GM18517 (cell line): ENCODE results near the gene IL17REL.

Experiments
- ATAC-seq: cut with Tn5 transposase; IDR thresholded peaks from one replicate; pipeline ENCODE4 v1.9.1; 2021; ENCODE audit warnings: mild to moderate bottlenecking, moderate library complexity; ENCODE audit not compliant: unreplicated experiment

The IL17REL gene

DNA sequence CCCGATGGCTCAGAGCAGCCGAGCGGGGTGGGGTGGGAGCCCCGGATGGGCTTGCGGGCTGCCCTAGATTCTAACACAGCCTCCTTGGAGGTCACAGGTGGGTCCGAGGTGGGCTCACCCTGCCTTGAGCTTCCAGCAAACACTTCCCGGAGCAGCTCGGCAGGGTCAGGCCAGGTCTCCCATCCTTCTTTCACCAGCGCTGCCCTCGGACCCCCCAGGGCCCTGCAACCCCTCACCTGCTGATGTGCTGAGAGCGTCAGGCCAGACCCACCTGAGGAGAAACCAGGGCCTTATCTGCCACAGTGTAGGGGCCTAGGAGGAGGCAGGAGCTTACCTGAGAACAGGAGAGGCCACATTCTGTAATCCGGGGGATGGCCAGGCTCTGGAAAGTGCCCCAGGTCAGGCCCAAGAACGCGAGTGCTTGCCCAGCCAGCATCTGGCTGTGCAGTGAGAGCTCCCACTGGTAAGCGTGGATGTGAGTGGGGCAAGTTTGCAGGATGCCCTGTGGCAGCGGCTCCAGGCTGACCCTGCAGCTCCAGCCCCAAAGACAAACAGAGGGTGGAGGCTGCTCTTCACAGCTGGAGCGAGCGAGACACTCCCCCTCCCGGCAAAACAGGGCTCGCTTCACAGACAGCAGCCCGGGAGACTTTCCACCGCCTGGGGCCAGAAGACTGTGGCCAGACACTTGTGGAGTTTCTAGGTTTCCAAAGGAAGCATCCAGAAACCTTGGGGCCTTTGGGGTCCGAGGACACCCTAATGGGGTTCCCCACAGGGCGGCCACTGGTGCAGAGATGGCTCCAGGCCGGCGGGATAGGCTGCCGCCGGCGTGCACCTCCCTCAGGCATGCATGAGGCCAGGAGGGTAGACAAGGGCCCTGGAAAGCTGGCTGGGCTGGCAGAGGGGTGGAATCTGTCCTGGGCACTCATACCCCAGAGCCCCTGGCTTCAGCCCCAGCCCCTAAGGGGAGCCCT lies at the start of gene IL17REL:
IL17REL (minus strand) TSS at position 555 of the 971 bp plus-strand sequence; CDS start at position 436, 119 bp downstream.
- no peak for ATAC-seq

DNA sequence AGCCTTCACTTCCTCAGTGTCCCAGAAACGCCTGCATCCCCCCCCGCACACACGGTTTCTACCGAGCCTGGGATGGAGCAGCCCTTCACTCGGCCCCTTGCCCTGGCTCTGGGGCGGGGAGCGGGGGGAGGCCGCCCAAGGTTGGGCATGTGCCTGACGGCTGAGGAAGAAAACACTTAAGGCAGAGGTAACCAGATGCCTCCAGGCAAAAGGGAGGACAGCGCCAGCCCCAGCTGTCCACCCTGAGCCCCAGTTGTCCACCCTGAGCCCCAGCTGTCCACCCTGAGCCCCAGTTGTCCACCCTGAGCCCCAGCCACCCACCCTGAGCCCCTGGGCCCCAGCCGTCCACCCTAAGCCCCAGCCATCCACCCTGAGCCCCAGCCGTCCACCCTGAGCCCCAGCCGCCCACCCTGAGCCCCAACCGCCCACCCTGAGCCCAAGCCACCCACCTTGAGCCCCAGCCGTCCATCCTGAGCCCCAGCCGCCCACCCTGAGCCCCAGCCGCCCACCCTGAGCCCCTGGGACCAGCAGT lies 49.3 kb upstream of the IL17REL start:
- no peak for ATAC-seq

DNA sequence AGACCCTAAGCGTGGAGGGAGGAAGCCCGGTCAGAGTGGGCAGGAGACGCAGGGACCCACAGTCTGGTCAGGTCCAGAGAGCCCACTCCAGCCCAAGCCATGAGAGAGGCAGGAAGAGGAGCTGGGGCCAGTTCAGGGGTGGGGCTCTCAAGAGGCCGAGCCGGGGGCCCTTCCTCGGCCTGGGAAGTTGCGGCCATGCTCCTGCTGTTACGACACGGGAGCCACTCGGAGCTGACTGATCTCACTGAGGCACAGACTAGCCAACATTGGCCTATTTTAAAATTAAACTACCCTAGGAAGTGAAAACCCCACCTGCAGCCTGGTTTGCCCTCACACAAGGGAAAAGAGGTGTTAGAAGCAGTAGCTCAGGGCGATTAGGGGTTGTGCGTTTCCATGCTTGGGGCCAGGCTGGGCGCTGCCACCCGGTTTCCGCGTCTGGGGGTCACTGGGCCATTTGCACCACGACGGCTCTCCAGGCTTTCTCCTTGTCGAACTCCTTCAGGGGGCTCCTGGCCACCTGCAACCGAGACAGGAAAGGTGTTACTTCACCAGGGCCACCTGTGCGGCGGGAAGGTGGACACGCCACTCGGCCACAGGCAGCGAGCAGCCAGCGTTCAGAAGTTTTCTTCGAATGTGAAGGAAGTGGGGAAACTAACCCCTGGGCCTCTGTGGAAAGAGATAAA lies 48.7 kb upstream of the IL17REL start:
- no peak for ATAC-seq

DNA sequence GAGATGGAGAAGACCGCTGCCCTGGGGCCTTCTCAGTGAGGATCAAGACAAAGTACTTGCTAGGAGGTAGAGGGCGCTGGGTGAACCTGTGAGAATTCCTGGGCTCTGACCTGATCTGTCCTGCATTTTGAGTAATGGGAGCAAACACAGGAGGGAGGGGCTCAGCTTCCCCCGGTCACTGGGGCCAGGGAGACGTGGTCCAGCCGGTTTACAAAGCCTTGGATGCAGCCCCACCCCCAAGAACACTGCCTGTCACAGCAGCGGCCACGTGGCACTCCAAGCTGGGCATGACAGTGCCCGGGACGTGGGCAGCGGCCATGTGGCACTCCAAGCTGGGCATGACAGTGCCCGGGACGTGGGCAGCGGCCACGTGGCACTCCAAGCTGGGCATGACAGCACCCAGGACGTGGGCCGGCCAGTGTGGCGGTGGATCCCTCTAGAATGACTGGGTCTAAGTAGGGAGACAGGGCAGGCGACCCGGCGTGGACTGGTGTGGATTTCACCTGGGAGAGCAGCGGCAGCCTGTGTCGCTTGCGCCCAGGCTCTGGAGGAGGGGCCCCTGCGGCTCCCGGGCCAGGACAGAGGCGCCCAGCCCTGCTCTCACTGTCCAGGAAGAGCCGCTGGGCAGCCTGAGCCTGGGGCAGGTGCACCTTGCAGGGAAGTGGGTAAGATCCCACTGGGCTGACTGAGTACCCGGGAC lies 48.0 kb upstream of the IL17REL start:
- no peak for ATAC-seq

DNA sequence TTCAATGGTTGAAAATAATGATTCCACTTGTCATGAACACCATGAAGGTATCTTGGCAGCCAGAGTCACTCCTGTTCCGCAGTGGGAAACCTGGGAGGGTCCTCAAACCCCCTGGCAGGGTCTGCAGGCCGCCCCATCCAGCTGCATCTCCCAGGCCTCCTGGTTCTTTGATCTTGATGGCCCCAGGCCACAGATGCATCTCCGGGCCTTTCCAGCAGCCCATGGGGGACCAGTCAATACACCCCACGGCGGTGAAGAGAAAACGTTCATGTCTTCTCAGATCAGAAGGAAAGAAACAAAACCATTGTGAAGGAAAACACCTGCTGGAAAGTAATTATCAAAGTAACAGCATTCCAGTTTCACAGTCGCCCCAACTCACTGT lies 47.3 kb upstream of the IL17REL start:
- ATAC-seq, result no peak

DNA sequence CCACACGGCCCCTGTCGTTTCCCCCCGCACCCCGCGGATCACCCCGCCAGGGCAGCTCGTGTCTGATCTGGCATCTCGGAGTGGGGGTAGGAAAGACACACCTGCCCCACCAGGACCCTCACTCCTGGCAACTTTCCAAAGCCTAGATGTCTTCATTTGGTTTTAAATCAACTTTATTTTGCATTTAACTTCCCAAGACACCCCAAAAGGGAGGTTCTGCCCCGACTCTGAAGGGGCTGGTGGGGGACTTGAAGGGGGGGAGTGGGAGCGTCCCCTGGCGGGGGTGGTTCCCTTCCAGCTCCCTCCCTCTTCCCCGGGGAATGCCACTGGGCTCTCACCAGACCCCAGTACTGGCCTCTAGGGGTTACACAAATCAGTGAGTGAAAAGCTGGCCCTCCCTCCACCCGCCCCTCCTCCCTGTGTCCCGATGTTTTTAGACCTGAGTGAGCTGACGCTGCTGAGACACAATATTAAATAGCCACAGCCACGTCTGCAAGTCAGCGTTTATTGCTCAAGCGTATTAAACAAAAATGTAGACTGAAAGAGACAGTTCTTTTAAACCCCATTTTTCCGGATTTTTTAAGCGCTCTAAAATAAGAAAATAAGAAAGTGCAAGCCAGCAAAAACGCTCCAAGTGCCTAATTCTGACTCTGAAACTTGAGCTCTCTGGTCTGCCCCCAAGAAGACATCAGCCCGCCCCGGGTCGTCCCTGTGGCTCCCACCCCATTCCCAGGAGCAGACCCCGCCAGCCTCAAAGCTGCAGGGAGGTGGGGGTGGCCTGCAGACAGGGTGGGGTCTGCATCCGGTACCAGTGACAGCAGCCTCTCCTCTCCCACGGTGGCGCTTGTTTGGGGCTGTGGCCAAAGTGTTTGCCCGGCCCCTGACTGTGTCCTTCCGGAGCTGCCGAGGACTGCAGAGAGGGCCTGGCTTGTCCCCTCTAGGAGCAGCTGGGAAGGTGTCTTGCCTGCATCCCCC lies 46.6 kb upstream of the IL17REL start:
- ATAC-seq, result no peak

DNA sequence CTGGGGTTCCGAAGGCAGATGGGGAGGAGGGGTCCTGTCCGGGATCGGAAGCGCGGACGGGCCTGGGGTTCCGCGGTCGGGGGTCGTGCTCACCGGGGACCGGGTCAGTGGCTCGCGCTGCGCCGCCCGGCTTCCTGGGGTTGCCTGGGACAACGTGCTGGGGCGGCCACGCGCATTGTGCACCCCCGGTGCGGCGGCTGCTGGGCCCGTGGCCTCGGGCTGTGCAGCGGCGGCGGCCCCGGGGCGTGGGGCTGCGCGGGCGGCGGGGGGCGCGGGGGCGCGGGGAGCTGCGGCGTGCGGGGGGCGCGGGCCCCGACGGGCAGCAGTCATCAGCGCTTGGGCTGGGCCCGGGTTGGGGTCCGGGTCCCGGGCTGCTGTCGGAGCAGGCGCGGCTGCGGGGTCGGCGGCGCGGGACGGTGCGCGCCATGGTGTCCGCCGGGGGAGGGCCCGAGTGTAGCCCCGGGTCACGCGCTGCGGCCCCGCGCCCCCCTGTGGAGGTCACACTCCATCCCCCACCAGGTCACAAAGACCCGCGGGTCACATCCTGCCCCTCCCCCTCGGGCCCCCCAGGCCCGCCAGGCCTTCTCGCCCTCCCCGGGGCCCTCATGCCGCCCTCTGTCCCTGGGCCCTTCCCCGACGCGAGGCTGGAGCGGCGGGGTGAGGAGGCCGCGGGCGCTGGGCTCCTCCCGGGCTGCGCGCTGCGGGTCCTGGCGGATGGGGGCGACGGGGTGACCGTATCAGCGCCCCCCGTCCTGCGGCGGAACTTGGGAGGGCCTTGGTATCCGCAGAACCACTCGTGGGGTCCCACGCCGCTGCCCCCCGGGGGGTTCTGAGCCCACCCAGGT lies 45.7 kb upstream of the IL17REL start, which contains the start of gene TTLL8:
TTLL8 (minus strand) TSS at position 238 of the 845 bp plus-strand sequence.
- ATAC-seq, result no peak

DNA sequence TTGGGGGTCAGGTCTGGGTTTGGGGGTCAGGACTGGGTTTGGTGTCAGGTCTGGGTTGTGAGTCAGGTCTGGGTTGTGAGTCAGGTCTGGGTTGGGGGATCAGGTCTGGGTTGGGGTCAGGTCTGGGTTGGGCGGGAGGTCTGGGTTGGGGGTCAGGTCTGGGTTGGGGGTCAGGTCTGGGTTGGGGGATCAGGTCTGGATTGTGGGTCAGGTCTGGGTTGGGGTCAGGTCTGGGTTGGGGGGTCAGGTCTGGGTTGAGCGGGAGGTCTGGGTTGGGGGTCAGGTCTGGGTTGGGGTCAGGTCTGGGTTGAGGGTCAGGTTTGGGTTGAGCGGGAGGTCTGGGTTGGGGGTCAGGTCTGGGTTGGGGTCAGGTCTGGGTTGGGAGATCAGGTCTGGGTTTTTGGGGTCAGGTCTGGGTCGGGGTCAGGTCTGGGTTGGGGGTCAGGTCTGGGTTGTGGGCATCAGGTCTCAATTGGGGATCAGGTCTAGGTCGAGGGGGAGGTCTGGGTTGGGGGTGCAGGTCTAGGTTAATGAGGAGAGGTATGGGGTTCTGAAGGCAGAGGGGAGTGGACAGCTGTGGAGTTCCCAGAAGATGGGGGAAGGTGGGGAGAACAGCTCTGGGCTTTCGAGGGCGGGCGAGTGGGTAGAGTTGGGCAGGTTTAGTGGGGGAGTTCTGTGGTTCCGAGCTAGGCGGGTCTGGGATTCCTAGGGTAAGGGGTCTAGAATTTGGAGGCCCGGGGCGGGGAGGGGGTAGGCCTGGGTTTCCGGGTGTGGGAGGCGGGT lies 44.9 kb upstream of the IL17REL start:
- ATAC-seq, result no peak

DNA sequence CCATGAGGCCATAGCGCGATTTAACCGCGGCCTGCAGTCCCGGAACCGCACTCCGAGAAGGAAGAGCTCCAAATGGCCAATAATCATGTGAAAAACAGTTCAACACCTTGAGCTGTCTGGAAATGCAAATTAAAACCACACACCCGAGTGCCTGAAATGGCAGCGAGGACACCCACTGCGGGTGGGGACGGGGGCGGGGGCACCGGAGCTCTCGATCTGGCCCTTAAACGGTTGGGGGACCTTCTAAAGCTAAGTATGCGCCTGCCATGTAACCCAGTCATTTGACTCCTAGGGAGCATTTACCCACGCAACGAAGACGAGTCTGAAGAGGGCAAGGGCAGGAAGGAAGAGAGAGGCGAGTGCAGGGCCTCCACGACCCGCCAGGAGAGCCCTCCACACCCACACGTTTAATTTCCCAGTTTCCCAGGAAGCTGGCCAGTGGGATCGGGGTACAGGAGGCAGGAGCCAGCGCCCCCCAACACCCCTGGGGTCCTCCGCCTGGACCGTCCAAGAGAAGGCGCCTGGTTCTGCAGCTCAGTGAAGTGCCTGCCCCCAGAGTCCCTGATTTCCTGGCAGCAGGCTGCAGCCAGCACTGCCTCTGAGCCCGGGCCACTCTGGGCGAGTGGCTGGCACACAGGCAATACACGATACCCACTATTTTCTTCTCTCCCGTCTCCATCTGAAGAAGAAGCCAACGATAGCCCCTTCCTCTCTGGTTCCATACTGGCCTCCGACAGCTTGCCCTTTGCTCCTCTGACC lies 43.8 kb upstream of the IL17REL start:
- ATAC-seq, result no peak

DNA sequence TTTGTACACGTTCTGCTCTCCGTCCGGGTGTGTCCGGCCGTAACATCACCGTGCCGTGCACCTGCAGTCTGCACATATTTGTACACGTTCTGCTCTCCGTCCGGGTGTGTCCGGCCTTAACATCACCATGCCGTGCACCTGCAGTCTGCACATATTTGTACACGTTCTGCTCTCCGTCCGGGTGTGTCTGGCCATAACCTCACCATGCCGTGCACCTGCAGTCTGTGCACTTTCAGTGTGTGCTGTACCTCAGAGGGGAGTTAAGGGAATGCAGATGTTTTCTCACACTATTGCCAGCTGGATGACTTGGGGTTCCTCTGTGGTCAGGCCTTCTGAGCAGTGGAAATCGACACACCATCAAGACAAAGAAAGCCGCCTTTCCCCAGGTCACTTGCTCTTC lies 41.3 kb upstream of the IL17REL start:
- ATAC-seq, result no peak

DNA sequence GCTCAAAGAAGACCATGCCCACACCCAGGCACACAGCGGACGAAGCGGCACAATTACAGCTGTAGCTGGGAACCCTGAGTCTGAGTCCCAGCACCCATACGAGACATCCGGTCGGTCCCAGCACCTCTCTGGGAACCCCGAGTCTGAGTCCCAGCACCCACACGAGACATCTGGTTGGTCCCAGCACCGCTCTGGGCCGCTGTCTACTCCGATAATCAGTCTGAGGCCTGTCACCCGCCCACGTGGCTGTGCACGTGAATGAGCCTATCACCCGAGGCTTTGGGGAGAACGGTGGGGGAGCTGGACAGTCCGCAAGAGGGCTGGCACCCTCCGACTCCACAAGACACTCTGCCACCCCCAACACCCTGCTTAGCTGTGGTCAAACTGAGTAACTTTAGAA lies 39.4 kb upstream of the IL17REL start:
- no peak for ATAC-seq

DNA sequence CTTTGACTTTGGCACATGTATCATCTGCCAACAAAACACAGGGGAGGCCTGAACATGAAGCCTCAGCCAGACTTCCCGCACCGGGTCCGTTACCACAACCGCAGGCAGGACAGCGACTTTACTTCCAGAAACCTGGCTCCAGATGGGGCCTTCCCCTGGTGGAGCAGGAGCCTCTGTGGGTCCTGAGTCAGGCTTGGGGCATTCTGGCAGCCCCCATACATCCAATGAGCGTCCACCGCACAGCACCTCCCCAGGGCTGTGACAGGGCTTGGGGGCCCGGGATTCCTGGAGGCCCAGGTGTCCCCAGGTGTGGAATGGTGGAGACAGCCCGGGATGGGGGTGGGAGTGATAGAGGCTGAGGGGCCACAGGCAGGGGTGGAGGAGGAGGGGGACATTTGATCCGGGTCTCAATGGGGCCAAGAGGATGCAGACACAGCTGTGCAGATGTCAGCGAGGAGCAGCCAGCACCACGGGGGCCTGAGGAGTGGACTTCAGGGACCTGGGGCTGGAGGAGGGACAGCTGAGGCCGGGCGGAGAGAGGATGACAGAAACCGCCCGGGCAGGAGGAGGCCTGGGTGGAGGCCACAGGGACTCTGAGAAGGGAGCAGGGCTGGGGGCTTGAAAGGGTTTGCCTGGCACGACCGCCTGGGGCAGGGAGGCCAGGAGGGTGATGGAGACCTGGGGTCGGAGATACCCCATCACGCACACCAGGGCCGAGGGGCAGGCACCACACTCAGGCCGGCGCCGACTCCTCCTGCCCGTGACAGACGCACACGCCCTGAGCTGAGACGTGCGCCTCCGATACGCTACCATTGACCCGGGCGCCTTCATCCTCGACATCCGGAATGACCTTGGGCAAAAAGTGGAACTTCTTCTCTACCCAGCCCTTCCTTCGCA lies 37.0 kb upstream of the IL17REL start:
- no peak for ATAC-seq

DNA sequence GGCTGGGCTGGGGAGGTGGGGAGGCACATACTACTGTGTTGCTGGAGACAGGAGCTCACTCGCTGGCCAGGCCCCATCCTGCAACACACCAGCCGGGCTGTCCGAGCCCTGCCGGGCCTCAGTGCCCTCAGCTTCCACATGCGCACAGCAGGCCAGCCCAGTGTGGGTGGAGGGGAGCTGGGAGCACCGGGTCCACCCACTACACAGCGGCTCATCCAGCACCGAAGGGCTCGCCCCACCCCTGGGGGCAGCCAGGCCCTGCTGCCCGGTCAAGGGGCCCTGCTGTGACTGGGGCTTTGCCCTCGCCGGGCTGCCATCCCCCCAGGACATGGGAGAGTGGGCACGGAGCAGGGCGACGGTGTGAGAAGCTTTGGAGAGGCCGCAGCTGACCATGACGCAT lies 36.3 kb upstream of the IL17REL start:
- no peak for ATAC-seq

DNA sequence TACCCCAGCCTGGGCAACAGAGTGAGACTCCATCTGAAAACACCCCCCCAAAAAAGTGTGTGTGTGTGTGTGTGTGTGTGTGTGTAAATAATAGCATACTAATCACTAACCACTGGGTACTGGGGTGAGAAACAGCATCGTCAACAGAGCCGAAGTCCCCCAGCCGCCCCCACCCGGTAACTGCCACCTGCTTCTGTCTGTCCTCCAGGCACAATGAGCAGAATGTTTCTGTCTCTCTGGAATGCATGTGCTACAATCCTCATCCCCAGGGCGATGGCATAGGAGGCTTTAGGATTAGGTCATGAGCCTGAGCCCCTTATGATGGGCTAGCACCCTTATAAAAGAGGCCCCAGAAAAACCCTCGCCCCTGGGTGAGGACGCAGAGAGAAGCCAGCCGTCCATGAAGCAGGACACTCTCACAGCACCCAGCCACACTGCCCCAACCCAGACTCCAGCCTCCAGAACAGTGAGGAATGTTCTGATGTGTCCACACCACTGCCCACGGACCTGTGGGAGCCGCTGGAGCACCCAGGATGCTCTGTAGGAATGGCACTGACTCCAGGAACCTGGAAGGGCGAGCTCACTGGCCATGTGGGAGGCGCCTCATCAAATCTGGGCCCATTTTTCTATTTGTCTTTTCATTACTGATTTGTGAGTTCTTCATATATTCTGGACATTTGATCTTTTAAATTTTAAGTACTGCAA lies 35.6 kb upstream of the IL17REL start:
- ATAC-seq, result no peak

DNA sequence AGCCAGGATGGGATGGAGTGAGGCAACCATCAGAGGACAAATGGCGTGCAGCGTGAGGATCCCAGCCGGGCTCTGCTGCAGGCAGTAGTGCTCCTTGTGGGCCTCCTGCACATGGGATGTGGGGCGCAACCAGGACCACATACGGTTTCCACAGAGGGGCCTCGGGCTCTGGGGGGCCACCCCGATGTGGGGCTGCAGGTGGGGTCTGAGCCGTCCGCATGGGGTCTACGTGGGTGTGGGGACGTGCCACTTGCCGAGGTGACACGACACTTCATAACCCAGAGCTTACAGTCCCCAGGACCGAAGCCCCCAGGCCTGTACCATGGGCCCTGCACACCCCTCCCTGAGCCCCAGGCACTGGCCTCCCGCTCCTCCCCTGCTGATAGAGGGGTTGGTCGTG lies 34.8 kb upstream of the IL17REL start:
- no peak for ATAC-seq
